Tibial nerve (tissue), 4 donors: Measurements from ENCODE around the gene ERICH6. TPM values are rescaled to one million over a fixed set of nuclear protein-coding genes. Genes with fewer than 3 reads are reported as not detected.

ENCODE experiments used
- DNase-seq, 2 donors: peaks; one replicate each; pipeline ENCODE4 v3.0.0-alpha.2; 2019; ENCODE audit warnings: low spot score in 2 of 2
- H3K27ac ChIP-seq, 4 donors: fragments of 200-600 bp; sonication (generic) in 3 of 4; one replicate each; pipeline ENCODE4 v1.5.1; 2017 to 2019; ENCODE audit warnings: mild to moderate bottlenecking in 1 of 4
- H3K27me3 ChIP-seq, 2 donors: fragments of 200-600 bp; sonication (generic) in 1 of 2; one replicate each; pipeline versions ENCODE4 v1.5.1 to v1.6.0; 2017 to 2019
- H3K36me3 ChIP-seq, 3 donors: fragments of 200-600 bp; sonication (generic); one replicate each; pipeline ENCODE4 v1.5.1; 2018 to 2019
- H3K4me1 ChIP-seq, 4 donors: fragments of 200-600 bp; sonication (generic) in 3 of 4; one replicate each; pipeline ENCODE4 v1.5.1; 2017 to 2019
- H3K4me3 ChIP-seq, 4 donors: fragments of 200-600 bp; sonication (generic) in 3 of 4; one replicate each; pipeline ENCODE4 v1.5.1; 2017 to 2019; ENCODE audit warnings: mild to moderate bottlenecking in 1 of 4, moderate library complexity in 1 of 4
- H3K9me3 ChIP-seq, 4 donors: fragments of 200-600 bp; sonication (generic) in 3 of 4; one replicate each; pipeline ENCODE4 v1.5.1; 2017 to 2019
- CTCF ChIP-seq, 5 experiments: fragments of 200-600 bp in 3 of 5; fragments of 450-650 bp in 2 of 5; sonication (generic) in 3 of 5; IDR thresholded peaks; one replicate each; pipeline ENCODE4 v1.5.1; 2016 to 2019; ENCODE audit warnings: antibody characterized with exemption in 5 of 5, mild to moderate bottlenecking in 3 of 5, moderate library complexity in 2 of 5
- EP300 ChIP-seq, 2 donors: sonication (generic); formaldehyde crosslinking; IDR thresholded peaks; one replicate each; pipeline ENCODE4 v1.6.1; 2017; ENCODE audit warnings: antibody characterized with exemption in 2 of 2, mild to moderate bottlenecking in 1 of 2
- POLR2A ChIP-seq, 2 donors: fragments of 450-650 bp; IDR thresholded peaks; one replicate each; pipeline ENCODE4 v1.6.1; 2017; ENCODE audit warnings: antibody characterized with exemption in 2 of 2, mild to moderate bottlenecking in 2 of 2, moderate library complexity in 2 of 2
- WGBS, 2 donors: methylation state at CpG; one replicate each; pipeline ENCODE4 v1.1.5; 2018; 5-methylcytosine and 5-hydroxymethylcytosine counted together
- total RNA-seq, 4 donors: library from RNA; depleted of rRNA; stranded (reverse); fragments of >200 nt; gene quantifications; one replicate each; pipeline ENCODE4 v1.1.0, GENCODE V29; 2016

The ERICH6 gene
- total RNA-seq, 4 donors from 2014 or later = 0.84 TPM; not detected in 3

- H3K4me3 ChIP-seq = no peak overlapping the region
- 85 to 89% methylated on average over 7 of the region's 7 CpGs for WGBS, 2 donors
These were observed 83.6 kb downstream of the ERICH6 start for GRCh38 chr3:150620002-150620689.

GRCh38 chr3:150613709-150614480 is 89.8 kb downstream of the ERICH6 start:
- TF ChIP-seq CTCF (IDR thresholded peaks at IDR 0.05) = no peak
- no peak for TF ChIP-seq EP300 (IDR thresholded peaks at IDR 0.05)
- no peak for TF ChIP-seq POLR2A (IDR thresholded peaks at IDR 0.05)
- H3K9me3 ChIP-seq = no peaks in the 10 kb centered on the region
- no peak overlapping the region for H3K27ac ChIP-seq
- peaks cover 0 to 21% (median 0%) of the 10 kb centered on the region in 3 donors for H3K36me3 ChIP-seq
- no peak overlapping the region for H3K4me3 ChIP-seq
- no peak for DNase-seq
- H3K4me1 ChIP-seq = peaks cover 0 to 35% (median 8%) of the 10 kb centered on the region in 4 donors
- 91% methylated on average over 2 of the region's 2 CpGs for WGBS, 2 donors
- H3K27me3 ChIP-seq = no peaks in the 10 kb centered on the region

More at GRCh38 chr3:150620002-150620689, 83.6 kb downstream of the ERICH6 start:
- Histone ChIP-seq H3K9me3 (no peaks in the 10 kb centered on the region), H3K36me3 (peaks cover 0 to 20% (median 2%) of the 10 kb centered on the region in 3 donors), H3K27ac (no peak overlapping the region), H3K4me1 (peaks cover 0 to 44% (median 3%) of the 10 kb centered on the region in 4 donors), H3K27me3 (no peaks in the 10 kb centered on the region)
- TF ChIP-seq EP300 (IDR thresholded peaks at IDR 0.05) (no peak), CTCF (IDR thresholded peaks at IDR 0.05) (no peak), POLR2A (IDR thresholded peaks at IDR 0.05) (no peak)
- no peak for DNase-seq

- Histone ChIP-seq H3K4me3 (no peak overlapping the region), H3K36me3 (peaks cover 0 to 13% (median 0%) of the 10 kb centered on the region in 3 donors), H3K27me3 (no peaks in the 10 kb centered on the region), H3K27ac (no peak overlapping the region), H3K4me1 (peaks cover 0 to 43% (median 9%) of the 10 kb centered on the region in 4 donors), H3K9me3 (no peaks in the 10 kb centered on the region)
- no peak for DNase-seq
- TF ChIP-seq EP300 (IDR thresholded peaks at IDR 0.05) = no peak
- TF ChIP-seq CTCF (IDR thresholded peaks at IDR 0.05) = no peak
- no peak for TF ChIP-seq POLR2A (IDR thresholded peaks at IDR 0.05)
- 92 to 100% methylated on average over 2 of the region's 2 CpGs for WGBS, 2 donors
These were observed 90.7 kb downstream of the ERICH6 start for GRCh38 chr3:150613034-150613433.

GRCh38 chr3:150612494-150612893 is 91.2 kb downstream of the ERICH6 start:
- H3K4me3 ChIP-seq = no peak overlapping the region
- H3K4me1 ChIP-seq = peaks cover 0 to 48% (median 11%) of the 10 kb centered on the region in 4 donors
- no peaks in the 10 kb centered on the region for H3K27me3 ChIP-seq
- no peaks in the 10 kb centered on the region for H3K9me3 ChIP-seq
- no peak for DNase-seq
- 92 to 93% methylated on average over 1 of the region's 1 CpG for WGBS, 2 donors
- TF ChIP-seq CTCF (IDR thresholded peaks at IDR 0.05) (no peak), EP300 (IDR thresholded peaks at IDR 0.05) (no peak), POLR2A (IDR thresholded peaks at IDR 0.05) (no peak)
- no peak overlapping the region for H3K27ac ChIP-seq
- H3K36me3 ChIP-seq = peaks cover 0 to 12% (median 0%) of the 10 kb centered on the region in 3 donors

- Histone ChIP-seq H3K27me3 (no peaks in the 10 kb centered on the region), H3K4me1 (peaks cover 0 to 53% (median 18%) of the 10 kb centered on the region in 4 donors), H3K36me3 (peaks cover 0 to 12% (median 0%) of the 10 kb centered on the region in 3 donors), H3K27ac (no peak overlapping the region), H3K4me3 (no peak overlapping the region), H3K9me3 (no peaks in the 10 kb centered on the region)
- no peak for DNase-seq
- TF ChIP-seq CTCF (IDR thresholded peaks at IDR 0.05) = no peak
- TF ChIP-seq POLR2A (IDR thresholded peaks at IDR 0.05) = no peak
- TF ChIP-seq EP300 (IDR thresholded peaks at IDR 0.05) = no peak
- 97 to 98% methylated on average over 34 of the region's 34 CpGs for WGBS, 2 donors
These were observed 92.1 kb downstream of the ERICH6 start for GRCh38 chr3:150611666-150612065.
